HepG2 (cell line): ENCODE measurements around the gene NME7. TPM values are rescaled to one million over a fixed set of nuclear protein-coding genes. Genes with fewer than 3 reads are reported as not detected.

ENCODE experiments used
- FOXK2 ChIP-seq: fragments of 450-650 bp; IDR thresholded peaks from 2 replicates; pipeline ENCODE4 v1.6.1; 2016
- GMEB1 ChIP-seq: sonication (generic); formaldehyde crosslinking; IDR thresholded peaks from 2 replicates; pipeline ENCODE4 v1.5.1; 2020; ENCODE audit warnings: missing genetic modification reagents, mild to moderate bottlenecking, borderline replicate concordance
- MAX ChIP-seq: IDR thresholded peaks from 2 replicates; pipeline ENCODE4 v1.6.1; 2012; ENCODE audit warnings: inconsistent platforms
- MAZ ChIP-seq, 2 experiments: sonication (generic) in 1 of 2; formaldehyde crosslinking in 1 of 2; IDR thresholded peaks; 2 replicates each; pipeline versions ENCODE4 v1.5.0 to v1.6.1; 2012 to 2020; ENCODE audit warnings: low read depth in 2 of 2, mild to moderate bottlenecking in 2 of 2, borderline replicate concordance in 1 of 2, improper control_type of control experiment in 1 of 2, low read length in 1 of 2, missing genetic modification reagents in 1 of 2, moderate library complexity in 1 of 2
- MED1 ChIP-seq: sonication (generic); formaldehyde crosslinking; IDR thresholded peaks from 2 replicates; pipeline ENCODE4 v1.4.0; 2020; ENCODE audit warnings: missing genetic modification reagents
- MXI1 ChIP-seq: IDR thresholded peaks from 3 replicates; pipeline ENCODE4 v1.6.1; 2012; ENCODE audit warnings: low read depth, low read length, inconsistent platforms, borderline replicate concordance
- PAF1 ChIP-seq: IDR thresholded peaks from 2 replicates; pipeline ENCODE4 v1.6.1; 2016; ENCODE audit warnings: missing genetic modification reagents, missing compliant biosample characterization
- PAWR ChIP-seq: sonication (generic); formaldehyde crosslinking; IDR thresholded peaks from 2 replicates; pipeline ENCODE4 v1.4.0; 2020; ENCODE audit warnings: missing genetic modification reagents, mild to moderate bottlenecking, borderline replicate concordance
- RXRA ChIP-seq: sonication (generic); formaldehyde crosslinking; IDR thresholded peaks from 2 replicates; pipeline ENCODE4 v1.5.1; 2020; ENCODE audit warnings: missing genetic modification reagents
- TEAD3 ChIP-seq: optimal IDR thresholded peaks from 2 replicates; pipeline ENCODE3; 2016; ENCODE audit warnings: borderline replicate concordance
- ZBTB33 ChIP-seq: sonication (generic); formaldehyde crosslinking; IDR thresholded peaks from 2 replicates; pipeline ENCODE4 v1.4.0; 2020; ENCODE audit warnings: missing genetic modification reagents
- ZNF160 ChIP-seq: sonication (generic); formaldehyde crosslinking; IDR thresholded peaks from 2 replicates; pipeline ENCODE4 v1.8.0; 2022; ENCODE audit warnings: mild to moderate bottlenecking, inconsistent platforms, missing genetic modification reagents
- ZNF235 ChIP-seq: sonication (generic); formaldehyde crosslinking; IDR thresholded peaks from 2 replicates; pipeline ENCODE4 v1.8.1; 2023; ENCODE audit warnings: mild to moderate bottlenecking, missing genetic modification reagents, borderline replicate concordance
- ZNF569 ChIP-seq: sonication (generic); formaldehyde crosslinking; IDR thresholded peaks from 2 replicates; pipeline ENCODE4 v1.5.0; 2020; ENCODE audit warnings: mild to moderate bottlenecking, missing genetic modification reagents, moderate library complexity, borderline replicate concordance
- ZNF598 ChIP-seq: sonication (generic); formaldehyde crosslinking; IDR thresholded peaks from 2 replicates; pipeline ENCODE4 v1.5.1; 2020; ENCODE audit warnings: mild to moderate bottlenecking, missing genetic modification reagents, borderline replicate concordance
- polyA plus RNA-seq, 8 experiments: library from polyadenylated mRNA; depleted of rRNA in 3 of 8; stranded (reverse) in 7 of 8; unstranded in 1 of 8; fragments of >200 nt; fragmentation: Illumina TruSeq in 4 of 8; extraction: Trizol in 4 of 8; gene quantifications; 2 replicates each; pipeline versions ENCODE4 v1.2.1 to v1.2.3, GENCODE V29; 2011 to 2016; ENCODE audit warnings: low read depth in 4 of 8, missing spikeins in 1 of 8, mixed read lengths in 1 of 8; ENCODE audit not compliant: insufficient read depth in 1 of 8
- total RNA-seq, 5 experiments: library from RNA; depleted of rRNA; stranded (reverse); fragments of >200 nt; fragmentation: Illumina TruSeq; extraction: Trizol; gene quantifications; 2 replicates each; pipeline ENCODE4 v1.2.3, GENCODE V29; 2016; ENCODE audit warnings: low read depth in 1 of 5
- TF ChIP-seq, protein P1 (sequence below): sonication (generic); formaldehyde crosslinking; IDR thresholded peaks from 2 replicates; pipeline ENCODE4 v1.9.0; 2021; ENCODE audit warnings: mild to moderate bottlenecking, missing genetic modification reagents
- TF ChIP-seq, protein P2 (sequence below): sonication (generic); formaldehyde crosslinking; IDR thresholded peaks from 2 replicates; pipeline ENCODE4 v1.5.1; 2020; ENCODE audit warnings: missing genetic modification reagents, mild to moderate bottlenecking, borderline replicate concordance

The NME7 gene
- total and polyA plus RNA-seq, 2 of the 13 experiments (the other 11 are each of a cell fraction or from before 2014, with no cell fraction given), result 9.4 to 22.5 TPM

GRCh38 chr1:169115891-169116585 is 251.6 kb downstream of the NME7 start (continued):
- TF ChIP-seq, protein P1, sequence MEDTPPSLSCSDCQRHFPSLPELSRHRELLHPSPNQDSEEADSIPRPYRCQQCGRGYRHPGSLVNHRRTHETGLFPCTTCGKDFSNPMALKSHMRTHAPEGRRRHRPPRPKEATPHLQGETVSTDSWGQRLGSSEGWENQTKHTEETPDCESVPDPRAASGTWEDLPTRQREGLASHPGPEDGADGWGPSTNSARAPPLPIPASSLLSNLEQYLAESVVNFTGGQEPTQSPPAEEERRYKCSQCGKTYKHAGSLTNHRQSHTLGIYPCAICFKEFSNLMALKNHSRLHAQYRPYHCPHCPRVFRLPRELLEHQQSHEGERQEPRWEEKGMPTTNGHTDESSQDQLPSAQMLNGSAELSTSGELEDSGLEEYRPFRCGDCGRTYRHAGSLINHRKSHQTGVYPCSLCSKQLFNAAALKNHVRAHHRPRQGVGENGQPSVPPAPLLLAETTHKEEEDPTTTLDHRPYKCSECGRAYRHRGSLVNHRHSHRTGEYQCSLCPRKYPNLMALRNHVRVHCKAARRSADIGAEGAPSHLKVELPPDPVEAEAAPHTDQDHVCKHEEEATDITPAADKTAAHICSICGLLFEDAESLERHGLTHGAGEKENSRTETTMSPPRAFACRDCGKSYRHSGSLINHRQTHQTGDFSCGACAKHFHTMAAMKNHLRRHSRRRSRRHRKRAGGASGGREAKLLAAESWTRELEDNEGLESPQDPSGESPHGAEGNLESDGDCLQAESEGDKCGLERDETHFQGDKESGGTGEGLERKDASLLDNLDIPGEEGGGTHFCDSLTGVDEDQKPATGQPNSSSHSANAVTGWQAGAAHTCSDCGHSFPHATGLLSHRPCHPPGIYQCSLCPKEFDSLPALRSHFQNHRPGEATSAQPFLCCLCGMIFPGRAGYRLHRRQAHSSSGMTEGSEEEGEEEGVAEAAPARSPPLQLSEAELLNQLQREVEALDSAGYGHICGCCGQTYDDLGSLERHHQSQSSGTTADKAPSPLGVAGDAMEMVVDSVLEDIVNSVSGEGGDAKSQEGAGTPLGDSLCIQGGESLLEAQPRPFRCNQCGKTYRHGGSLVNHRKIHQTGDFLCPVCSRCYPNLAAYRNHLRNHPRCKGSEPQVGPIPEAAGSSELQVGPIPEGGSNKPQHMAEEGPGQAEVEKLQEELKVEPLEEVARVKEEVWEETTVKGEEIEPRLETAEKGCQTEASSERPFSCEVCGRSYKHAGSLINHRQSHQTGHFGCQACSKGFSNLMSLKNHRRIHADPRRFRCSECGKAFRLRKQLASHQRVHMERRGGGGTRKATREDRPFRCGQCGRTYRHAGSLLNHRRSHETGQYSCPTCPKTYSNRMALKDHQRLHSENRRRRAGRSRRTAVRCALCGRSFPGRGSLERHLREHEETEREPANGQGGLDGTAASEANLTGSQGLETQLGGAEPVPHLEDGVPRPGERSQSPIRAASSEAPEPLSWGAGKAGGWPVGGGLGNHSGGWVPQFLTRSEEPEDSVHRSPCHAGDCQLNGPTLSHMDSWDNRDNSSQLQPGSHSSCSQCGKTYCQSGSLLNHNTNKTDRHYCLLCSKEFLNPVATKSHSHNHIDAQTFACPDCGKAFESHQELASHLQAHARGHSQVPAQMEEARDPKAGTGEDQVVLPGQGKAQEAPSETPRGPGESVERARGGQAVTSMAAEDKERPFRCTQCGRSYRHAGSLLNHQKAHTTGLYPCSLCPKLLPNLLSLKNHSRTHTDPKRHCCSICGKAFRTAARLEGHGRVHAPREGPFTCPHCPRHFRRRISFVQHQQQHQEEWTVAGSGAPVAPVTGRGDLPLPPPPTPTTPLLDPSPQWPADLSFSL (CRISPR knock-in tag), result 0 out of 2 replicates have a peak, but pooled peaks have one; percentile 16
- TF ChIP-seq ZNF160, result 0 out of 2 replicates have a peak, but pooled peaks have one; percentile 26
- TF ChIP-seq MXI1, result peak; percentile 71; the same call in 1 of the 3 replicates
- no peak for TF ChIP-seq PAWR
- peak; percentile 34; the same call in 1 of the 2 replicates for TF ChIP-seq MAX
- TF ChIP-seq TEAD3, result peak; percentile 87
- TF ChIP-seq ZNF569 (CRISPR knock-in tag), result no peak
- TF ChIP-seq, protein P2, sequence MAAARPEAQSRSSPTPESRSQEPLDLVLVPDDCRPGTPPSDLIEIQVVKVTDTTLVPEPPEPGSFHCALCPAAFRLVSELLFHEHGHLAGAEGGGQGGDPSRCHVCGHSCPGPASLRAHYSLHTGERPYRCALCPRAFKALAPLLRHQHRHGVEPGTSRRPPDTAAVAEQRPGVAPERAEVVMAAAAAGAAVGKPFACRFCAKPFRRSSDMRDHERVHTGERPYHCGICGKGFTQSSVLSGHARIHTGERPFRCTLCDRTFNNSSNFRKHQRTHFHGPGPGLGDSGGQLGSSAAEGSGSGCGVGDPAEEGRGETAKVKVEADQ (CRISPR knock-in tag), result 0 out of 2 replicates have a peak, but pooled peaks have one; percentile 20
- TF ChIP-seq ZNF235 (CRISPR knock-in tag), result no peak
- TF ChIP-seq ZNF598, result peak; percentile 77; the same call in 1 of the 2 replicates
- TF ChIP-seq MED1 (CRISPR knock-in tag), result peak; percentile 91
- TF ChIP-seq MAZ (IDR thresholded peaks at IDR 0.05; ENCODE audit: borderline replicate concordance, low read depth, low read length), result no peak
- 0 out of 2 replicates have a peak, but pooled peaks have one; percentile 28 for TF ChIP-seq MAZ (CRISPR knock-in tag; IDR thresholded peaks at IDR 0.05; ENCODE audit: low read depth)
- TF ChIP-seq ZBTB33 (CRISPR knock-in tag), result peak; percentile 98
- no peak for TF ChIP-seq PAF1
- TF ChIP-seq RXRA, result peak; percentile 99
- TF ChIP-seq GMEB1 (CRISPR knock-in tag), result no peak
- TF ChIP-seq FOXK2, result 0 out of 2 replicates have a peak, but pooled peaks have one; percentile 49
